ENCODE measurements around the gene ASPHD1.

GRCh38 chr16:29876217-29876593 lies 24.1 kb upstream of the ASPHD1 start:
- TF ChIP-seq, protein P1, sequence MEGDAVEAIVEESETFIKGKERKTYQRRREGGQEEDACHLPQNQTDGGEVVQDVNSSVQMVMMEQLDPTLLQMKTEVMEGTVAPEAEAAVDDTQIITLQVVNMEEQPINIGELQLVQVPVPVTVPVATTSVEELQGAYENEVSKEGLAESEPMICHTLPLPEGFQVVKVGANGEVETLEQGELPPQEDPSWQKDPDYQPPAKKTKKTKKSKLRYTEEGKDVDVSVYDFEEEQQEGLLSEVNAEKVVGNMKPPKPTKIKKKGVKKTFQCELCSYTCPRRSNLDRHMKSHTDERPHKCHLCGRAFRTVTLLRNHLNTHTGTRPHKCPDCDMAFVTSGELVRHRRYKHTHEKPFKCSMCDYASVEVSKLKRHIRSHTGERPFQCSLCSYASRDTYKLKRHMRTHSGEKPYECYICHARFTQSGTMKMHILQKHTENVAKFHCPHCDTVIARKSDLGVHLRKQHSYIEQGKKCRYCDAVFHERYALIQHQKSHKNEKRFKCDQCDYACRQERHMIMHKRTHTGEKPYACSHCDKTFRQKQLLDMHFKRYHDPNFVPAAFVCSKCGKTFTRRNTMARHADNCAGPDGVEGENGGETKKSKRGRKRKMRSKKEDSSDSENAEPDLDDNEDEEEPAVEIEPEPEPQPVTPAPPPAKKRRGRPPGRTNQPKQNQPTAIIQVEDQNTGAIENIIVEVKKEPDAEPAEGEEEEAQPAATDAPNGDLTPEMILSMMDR (conservative IDR thresholded peaks at IDR 0.05; ENCODE audit: low read depth, low read length), result no peak
- TF ChIP-seq EZH2 (IDR thresholded peaks at IDR 0.05; ENCODE audit: borderline replicate concordance, low read depth, low read length, poor library complexity, severe bottlenecking), result no peak

Measured in A673 (cell line).